ENCODE data around the gene GAS7.
A peak's percentile ranks its signal among the peaks of the same experiment; 100 is the strongest.

The GAS7 gene

DNA sequence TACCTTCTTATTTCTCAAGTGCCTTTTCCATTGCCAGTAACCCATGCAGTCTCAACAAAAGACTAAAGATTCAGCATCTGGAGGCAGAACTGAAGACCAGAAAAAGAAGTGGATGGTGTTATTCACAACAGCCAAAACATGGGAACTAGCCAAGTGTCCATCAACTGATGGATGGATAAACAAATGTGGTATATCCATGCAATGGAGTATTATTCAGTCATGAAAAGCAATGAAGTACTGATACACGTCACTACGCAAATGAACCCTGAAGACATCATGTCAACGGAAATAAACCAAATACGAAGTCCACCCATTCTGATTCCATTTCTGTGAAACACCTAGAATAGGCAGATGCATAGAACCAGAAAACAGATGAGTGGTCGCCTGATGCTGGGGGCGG lies 25.6 kb downstream of the GAS7 start:
- FAIRE-seq (no peak), DNase-seq (ENCODE audit: insufficient read length, low spot score) (no peak)

DNA sequence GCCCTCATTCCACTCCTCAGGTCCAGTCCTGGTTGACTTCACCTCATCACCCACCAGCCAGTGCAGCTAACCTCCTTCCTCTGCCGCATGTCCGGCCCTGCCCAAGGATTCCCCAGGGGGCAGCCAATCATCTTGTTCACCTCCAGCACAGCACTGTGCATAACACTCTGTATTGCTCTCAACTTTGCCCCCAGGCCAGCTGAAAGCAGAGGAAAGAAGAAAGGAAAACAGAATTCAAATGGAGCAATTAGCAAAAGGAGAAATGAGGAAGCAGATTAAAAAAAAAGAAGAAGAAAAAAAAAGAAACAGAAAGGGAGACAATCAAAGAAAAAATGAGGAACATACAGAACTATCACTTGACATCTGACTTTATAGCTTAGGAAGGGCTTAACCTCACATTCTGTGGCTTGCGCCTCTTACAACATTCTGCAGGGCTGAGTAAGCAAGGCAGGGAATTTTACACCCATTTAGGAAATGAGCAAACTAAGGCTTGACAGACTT lies 26.1 kb downstream of the GAS7 start:
- DNase-seq (ENCODE audit: insufficient read length, low spot score) (no peak), FAIRE-seq (peak; percentile 39)

DNA sequence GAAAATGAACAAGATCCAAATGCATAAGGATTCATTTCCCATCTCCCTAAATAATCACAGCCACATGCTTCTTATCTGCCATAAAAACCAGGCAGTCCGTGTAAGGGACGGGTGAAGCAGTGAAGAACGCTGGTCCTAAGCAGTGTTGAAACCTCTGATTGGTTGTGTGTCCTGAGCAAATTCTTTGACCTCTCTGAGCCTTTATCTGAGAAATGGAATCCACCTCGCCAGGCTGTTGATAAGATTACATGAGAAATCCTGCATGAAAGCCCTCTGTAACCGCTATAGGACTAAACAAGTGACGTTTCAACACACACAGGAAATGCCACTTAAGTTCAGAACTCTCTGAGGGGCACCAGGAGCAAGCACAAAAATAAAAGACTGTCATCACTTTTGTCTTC lies 26.8 kb downstream of the GAS7 start:
- DNase-seq (ENCODE audit: insufficient read length, low spot score): no peak
- peak; percentile 81 for FAIRE-seq

DNA sequence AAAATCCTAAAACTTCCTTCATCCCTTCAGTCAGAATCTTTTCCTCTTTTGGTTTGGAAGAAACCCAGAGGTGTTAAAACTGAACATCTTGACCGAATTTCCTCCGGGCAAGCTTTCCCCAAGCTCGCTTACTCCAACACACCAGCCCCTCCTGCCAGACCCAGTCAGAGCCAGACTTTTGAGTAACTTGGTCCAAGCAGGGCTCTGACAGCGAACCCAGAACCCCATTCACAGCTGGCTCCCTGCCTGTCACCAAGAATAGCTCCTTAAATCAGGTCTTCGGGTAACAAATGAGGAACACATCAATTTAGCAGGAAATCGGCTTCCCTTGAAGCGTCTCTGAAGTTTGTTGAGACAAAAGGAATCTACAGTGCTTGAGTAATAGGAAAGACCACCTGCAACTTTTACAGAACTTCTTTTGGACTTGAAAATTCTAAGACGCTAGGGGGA lies 27.3 kb downstream of the GAS7 start:
- FAIRE-seq: peak; percentile 28
- DNase-seq (ENCODE audit: insufficient read length, low spot score): no peak

DNA sequence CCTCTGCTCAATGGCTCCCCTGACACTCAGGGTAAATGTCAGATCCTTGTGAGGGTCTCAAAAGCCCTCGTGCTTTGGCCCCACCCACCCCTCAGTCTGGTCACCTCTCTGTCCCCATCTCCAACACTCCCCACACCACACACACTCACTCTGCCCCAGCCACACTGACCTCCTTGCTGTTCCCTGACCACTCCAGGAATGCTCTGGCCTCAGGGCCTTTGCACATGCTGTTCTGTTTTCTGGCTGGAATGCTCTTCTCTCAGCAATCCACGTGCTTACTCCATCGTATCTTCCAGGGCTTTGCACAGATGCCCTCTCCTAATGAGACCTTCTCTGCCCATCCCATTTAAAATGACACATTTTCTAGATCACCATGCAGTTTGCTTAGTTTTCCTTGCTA lies 28.2 kb downstream of the GAS7 start:
- FAIRE-seq: no peak
- no peak for DNase-seq (ENCODE audit: insufficient read length, low spot score)

DNA sequence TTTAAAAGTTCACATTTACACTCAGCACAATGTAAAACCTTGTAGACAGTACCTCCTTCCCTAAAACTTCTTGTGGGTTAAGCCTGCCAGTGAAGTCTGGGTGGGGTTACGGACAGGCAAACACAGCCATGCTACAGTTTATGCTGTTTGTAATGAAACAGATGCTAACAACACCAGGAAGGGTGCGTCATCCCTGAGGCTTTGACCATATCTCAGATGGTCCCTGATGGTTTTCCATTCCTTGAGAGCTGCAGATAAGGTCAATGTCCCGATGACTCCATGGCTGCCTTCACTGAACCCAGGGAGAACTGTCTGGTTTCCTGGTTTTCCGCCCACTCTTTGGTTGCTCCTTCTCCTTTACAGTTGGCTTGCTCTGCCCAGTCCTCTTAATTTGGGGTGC lies 29.1 kb downstream of the GAS7 start:
- DNase-seq (ENCODE audit: insufficient read length, low spot score) (no peak), FAIRE-seq (no peak)

DNA sequence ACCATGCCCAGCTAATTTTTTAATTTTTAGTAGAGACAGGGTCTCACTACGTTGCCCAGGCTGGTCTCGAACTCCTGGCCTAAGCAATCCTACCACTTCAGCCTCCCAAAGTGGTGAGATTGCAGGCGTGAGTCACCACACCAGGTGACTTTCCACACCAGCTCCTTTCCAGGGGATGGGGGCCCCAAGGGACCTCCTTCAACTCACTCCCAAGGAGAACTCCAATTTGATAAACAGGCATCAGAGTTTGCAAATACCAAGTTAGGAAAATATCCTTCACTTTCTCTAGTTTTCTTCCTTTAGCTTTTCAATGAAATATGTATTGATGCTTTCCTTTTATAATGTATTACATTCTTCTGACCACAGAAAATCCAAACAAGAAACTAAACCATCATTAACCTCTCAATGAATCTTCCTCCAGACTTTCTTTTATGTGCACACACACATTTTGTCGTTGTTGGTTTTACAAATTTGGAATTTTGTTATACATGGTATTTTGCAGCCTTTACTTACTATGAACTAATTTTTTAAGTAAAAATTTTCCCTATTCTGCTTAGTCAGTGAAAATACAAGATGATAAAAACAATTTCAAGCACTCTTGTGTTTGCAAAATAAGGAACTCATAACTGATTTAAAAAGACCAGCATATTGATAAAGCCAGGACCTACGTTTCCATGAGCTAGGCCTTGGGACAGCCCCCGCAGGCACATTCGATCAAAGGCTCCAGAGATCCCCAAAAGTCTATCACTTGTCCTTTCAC lies 32.0 kb downstream of the GAS7 start:
- DNase-seq (ENCODE audit: insufficient read length, low spot score): no peak
- FAIRE-seq: no peak

DNA sequence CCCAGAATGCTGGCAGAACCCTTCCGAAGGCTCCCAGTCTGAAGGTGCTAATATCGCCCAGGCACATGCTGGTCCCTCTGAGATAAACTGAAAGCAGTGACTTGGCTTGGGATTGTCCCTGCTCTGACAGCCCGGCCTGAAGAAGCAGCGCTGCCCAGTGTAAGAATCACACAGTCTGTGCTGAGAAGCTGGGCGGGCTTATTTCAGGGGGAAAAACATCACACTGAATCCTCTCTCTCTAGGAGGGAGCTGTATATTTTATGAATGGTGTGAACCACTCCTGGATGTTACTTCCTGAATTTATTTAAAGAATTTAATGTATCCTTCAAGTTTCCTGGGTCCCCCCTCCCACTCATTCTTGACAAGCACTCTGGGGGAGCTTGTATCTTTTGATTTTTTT lies 36.3 kb downstream of the GAS7 start:
- peak; percentile 94 for FAIRE-seq
- no peak for DNase-seq (ENCODE audit: insufficient read length, low spot score)

DNA sequence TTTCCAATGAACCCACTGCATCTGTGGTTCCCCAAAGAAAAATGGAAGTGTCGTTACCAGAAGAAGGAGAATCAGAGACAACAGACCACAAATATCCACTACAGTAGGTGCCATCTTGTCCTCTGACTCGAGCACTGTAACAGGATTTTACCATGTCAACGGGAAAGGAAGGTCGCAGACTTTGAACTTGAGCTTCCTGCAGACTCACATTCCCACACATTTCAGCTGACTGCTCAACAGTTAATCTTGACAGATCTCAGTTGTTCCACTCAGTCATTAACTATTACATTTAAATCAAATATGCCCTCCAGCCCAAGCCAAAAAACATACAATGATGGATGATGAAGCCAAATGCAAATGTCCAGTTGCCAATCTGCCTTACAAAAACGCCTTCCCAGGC lies 37.0 kb downstream of the GAS7 start:
- DNase-seq (ENCODE audit: insufficient read length, low spot score) (no peak), FAIRE-seq (peak; percentile 37)

DNA sequence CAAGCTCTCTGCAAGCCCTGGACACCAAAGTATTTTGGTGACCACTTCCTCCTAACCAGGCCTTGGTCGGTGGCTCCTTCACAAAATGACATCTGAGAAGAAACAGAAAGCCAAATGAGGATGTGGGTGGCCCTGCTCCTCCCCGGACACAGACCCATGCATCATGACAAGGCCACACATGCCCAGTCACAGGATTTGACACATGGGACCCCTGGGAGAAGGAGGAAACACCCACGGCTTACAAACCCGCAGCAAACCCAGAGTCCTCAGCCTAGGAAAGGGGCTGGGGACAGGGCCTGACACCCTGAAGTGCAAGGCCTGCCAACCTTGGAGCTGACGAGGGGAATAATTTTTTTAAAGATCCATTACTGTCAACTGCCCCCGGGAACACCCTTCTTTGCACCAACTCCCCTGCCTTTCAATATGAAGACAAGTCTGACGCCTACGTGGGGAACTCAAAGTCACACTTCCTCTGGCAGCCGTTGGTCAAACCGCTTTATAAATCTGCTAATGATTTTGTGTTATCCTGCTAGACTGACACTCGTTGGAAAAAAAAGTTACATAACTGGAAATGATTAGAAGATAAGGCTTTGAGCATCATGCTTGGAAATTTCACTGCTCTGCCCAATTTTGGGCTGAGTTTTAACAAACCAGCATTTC lies 41.3 kb downstream of the GAS7 start:
- FAIRE-seq (peak; percentile 95), DNase-seq (ENCODE audit: insufficient read length, low spot score) (peak; percentile 53)

DNA sequence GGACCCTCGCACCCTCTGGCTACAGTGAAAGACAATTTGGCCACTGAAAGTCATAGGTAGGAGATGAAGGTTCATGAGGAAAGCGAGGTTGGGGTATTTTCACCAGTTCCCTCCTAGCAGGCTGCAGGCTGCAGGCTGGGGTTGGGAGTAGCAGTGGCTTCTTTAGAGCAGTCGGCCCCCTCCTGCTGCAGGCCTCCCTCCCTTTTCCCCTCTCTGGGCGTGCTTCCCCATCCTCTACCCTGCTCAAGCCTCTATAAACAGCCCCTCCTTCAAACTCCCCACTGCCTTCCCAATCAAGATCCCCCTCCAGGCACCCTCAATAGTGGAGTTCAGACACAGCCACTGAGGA lies 41.8 kb downstream of the GAS7 start:
- FAIRE-seq: no peak
- no peak for DNase-seq (ENCODE audit: insufficient read length, low spot score)

DNA sequence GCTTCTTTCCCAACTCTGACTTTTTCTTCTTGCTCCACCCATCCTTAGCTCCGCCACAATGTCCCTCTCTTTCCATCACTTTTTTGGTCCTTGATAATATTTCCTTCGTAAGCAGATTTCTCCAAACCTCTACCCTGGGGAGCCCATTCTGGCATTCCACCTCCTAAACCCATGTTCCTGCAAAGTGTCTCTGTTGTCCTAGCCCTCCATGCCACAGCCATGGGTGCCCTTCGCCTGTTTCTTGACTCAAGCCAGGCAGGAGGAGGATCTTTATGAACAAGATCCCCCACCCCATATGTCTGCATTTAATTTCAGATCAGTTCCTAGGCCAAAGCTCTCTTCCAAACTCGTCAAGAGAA lies 42.4 kb downstream of the GAS7 start:
- DNase-seq (ENCODE audit: insufficient read length, low spot score) (no peak), FAIRE-seq (no peak)

DNA sequence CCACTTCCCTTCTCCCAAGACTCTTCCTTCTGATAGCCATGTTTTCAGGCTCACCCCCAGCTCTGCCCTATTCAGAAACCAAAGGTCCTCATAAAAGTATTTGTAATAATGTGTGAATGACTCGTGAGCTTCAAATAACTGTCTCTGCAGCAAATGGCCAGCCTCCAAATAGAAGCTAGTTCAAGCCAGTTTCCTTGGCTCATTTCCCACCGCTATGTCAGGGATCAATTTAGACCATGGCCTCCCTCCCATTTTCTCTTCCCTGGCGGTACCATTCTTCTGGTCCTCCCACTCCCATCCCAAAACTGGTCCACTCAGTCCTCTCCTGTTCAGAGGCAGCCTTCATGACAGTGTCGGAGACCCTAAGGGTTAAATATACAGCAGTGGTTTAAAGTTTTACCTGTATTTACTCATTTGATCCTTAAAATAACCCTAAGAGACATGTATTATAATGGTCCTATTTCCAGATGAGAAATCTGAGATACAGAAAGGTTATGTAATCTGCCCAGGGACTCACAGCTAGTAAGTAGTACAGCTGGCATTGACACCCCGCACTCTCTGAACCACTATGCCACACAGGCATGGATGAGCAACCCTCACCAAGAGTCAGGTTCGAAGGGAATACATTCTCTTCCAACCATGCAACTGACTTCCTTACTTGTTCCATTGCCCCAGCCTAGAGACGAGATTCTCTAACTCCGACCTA lies 42.9 kb downstream of the GAS7 start:
- FAIRE-seq (no peak), DNase-seq (ENCODE audit: insufficient read length, low spot score) (no peak)

DNA sequence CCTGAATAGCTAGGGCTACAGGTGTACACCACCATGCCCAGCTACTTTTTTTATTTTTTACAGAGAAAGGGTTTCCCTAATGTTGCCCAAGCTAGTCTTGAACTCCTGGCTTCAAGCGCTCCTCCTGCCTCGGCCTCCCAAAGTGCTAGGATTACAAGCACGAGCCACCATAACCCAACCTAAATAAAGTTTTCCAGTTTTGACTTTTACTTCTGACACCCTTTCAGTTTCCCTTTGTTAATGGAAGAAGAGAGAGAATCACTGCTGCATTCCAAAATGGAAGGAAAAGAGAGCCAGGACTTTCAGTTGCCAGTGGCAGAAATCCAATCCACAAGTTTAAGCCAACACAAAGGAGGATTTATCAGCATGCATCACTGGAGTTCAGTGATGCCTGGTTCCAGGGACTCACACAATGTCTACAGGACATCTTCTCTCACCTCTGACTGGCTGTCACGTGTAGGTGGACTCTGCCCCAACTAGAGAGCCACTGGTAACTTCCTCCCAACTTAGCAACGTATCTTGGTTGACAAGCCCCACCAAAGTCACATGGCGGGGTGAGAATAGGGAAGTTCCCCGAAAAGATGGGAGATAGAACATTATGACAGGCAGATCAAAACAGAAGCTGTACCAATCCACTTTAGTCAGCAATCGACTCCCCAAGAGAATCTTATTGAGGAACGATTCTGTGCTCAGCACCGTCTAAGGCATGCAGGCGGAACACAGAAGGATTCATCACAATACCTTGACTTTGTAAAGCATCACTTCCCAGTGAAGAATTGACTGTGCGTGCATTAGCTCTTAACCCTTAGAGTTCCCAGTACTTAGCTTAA lies 46.5 kb downstream of the GAS7 start:
- FAIRE-seq (peak; percentile 91), DNase-seq (ENCODE audit: insufficient read length, low spot score) (no peak)

DNA sequence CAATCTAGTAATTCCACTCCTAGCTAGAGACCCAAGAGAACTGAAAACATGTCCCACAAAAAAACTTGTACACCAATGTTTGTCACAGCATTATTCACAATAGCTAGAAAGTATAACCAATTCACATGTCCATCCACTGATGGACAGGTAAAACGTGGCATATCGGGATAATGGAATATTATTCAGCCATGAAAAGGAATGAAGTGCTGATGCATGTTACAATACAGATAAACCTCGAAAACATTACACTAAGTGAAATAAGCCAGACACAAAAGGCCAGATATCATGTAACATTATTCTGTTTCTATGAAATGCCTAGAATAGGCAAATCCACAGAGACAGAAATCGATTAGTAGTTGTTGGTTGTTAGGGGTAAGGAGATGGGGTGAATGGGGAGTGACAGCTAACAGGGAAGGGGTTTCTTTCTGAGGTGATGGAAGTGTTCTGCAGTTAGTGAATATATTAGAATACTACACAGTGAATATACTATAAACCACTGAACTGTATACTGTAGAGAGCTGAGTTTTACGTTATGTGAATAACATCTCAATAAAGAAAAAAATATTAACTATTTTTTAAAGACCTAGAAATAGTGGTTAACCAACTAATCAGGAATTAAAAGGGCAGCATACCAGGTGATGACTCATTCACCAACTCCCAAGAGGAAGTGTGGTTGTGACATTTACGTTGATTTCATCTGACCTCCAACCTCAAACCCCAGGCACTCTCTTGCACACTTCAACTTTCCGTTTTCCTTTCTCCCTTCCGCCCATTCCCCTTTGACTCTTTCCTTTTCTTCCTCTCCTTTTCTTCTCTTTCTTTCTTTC lies 48.6 kb downstream of the GAS7 start:
- FAIRE-seq: peak; percentile 97
- DNase-seq (ENCODE audit: insufficient read length, low spot score): peak; percentile 52

DNA sequence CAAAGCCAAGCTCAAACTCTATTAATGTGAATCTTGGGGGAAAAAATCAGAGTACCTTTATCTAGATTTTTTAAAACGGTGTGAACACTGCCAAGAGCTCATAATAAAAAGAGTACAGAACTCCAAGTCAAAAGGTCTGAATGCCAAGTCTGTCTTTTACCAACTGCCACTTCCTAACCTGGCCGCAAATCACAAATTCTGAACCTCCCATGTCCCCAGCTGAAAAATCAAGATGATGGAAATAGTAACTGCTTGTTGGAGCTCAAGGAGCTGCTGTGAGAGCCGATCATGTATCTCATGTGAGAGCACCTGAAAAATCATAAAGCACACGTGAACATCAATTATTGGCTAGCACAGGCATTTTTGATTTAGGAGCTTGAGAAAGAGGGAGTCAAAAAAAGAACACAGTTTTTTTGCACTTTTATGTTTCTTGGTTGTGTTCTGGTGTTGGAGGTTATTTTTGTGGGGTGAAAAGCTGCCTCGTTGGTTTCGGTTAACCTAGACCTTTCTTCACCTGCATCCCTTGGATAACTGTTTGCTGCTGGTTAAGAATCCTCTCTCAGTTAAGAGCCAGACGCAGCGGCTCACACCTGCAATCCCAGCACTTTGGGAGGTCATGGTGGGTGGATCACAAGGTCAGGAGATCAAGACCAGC lies 50.5 kb downstream of the GAS7 start:
- FAIRE-seq (peak; percentile 62), DNase-seq (ENCODE audit: insufficient read length, low spot score) (no peak)

DNA sequence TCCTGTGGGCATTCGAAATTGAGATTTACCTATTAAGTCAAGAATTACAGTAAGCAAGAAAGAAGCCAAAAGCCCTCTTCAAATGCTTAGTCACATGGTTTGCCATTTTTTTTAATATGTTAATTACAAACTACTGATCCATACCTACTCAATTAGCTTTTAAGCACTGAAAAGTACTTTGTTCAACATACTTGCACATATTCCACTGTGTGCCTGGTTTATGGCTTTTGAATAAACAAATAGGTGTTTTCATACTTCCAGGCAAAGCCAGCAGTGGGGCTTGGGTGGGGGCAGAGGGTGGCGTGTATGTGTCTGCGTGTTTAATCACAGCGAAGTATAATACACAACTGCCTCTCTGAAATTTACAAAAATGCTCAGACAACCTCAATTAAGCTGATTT lies 51.4 kb downstream of the GAS7 start:
- DNase-seq (ENCODE audit: insufficient read length, low spot score) (no peak), FAIRE-seq (no peak)

DNA sequence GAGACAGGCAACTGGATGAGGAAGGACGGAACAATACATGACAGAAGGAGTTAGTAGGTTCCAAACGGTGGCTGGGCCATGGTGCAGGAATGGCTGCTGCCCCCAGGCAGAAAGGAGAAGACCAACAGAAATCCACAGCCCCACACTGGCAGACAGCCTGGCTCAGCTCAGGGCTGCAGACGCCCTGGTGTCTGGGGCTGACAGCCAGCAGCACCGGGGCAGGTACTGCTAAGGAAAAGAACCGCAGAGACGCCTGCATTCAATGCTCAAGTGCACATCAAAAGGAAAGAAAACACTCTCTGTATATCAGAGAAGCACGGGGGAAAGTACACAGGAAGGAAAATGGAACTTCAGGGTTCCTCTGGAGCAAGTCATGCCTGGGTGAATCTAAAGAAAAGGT lies 53.4 kb downstream of the GAS7 start:
- FAIRE-seq: no peak
- DNase-seq (ENCODE audit: insufficient read length, low spot score): no peak

DNA sequence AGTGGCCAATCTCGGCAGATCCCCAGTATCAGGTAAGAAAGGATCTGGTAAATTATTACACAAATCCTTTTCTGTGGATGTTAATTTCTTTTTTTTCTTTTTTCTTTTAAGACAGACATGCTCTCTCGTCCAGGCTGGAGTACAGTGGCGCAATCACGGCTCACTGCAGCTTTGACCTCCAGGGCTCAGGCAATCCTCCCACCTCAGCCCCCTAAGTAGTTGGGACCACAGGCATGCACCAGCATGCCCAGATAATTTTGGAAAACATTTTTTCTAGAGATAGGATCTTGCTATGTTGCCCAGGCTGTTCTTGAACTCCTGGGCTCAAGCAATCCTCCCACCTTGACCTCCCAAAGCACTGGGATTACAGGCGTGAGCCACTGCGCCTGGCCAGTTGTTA lies 54.0 kb downstream of the GAS7 start:
- FAIRE-seq (no peak), DNase-seq (ENCODE audit: insufficient read length, low spot score) (no peak)

DNA sequence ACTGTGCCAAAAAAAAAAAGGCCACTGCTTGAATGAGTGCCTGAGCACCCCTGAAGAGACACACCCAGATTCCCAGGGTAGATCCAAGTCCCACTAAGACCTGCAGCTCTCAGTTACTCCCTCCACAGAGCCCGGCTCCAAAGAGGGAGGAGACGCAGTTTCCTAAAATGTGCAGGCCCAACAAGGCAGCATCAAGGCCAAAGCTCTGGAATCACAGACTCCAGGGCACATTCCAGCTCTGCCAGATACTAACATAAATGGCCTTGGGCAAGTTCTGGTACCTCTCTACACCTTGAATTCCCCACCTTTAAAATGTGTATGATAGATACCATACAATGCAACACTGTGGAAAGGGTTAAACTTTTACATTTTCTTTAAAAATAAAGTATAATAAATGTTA lies 57.0 kb downstream of the GAS7 start:
- no peak for DNase-seq (ENCODE audit: insufficient read length, low spot score)
- no peak for FAIRE-seq

All from GM19239 (cell line).